IPS-15b (cell line): ENCODE measurements around the gene TRABD2A.
"Not testable (repeated sequence)": the region's sequence is repeated elsewhere in the genome, so short reads cannot be mapped to it uniquely, and the experiment has no call there.

Experiments
- H3K27me3 ChIP-seq: one replicate; pipeline ENCODE4 v1.6.1; 2013; ENCODE audit warnings: low read length; ENCODE audit not compliant: control insufficient read depth, insufficient read depth
- H3K36me3 ChIP-seq: one replicate; pipeline ENCODE4 v1.6.1; 2013; ENCODE audit warnings: low read length; ENCODE audit not compliant: control insufficient read depth, insufficient read depth
- H3K4me1 ChIP-seq: one replicate; pipeline ENCODE4 v1.6.1; 2013; ENCODE audit warnings: mild to moderate bottlenecking, low read length; ENCODE audit not compliant: control insufficient read depth, insufficient read depth
- H3K4me3 ChIP-seq: one replicate; pipeline ENCODE4 v1.5.1; 2013; ENCODE audit warnings: low read depth, low read length
- H3K9ac ChIP-seq: one replicate; pipeline ENCODE4 v1.6.1; 2013; ENCODE audit warnings: low read depth, mild to moderate bottlenecking, low read length
- H3K9me3 ChIP-seq: one replicate; pipeline ENCODE4 v1.6.1; 2013; ENCODE audit warnings: mild to moderate bottlenecking, low read length; ENCODE audit not compliant: control insufficient read depth, insufficient read depth

TRABD2A gene

GRCh38 chr2:84884449-84884848 lies 3.6 kb upstream of the TRABD2A start:
- no peak overlapping the region for H3K9ac ChIP-seq
- H3K4me3 ChIP-seq: no peak overlapping the region
- H3K27me3 ChIP-seq: peaks cover 50% of the 10 kb centered on the region
- H3K36me3 ChIP-seq: no peaks in the 10 kb centered on the region
- H3K4me1 ChIP-seq: no peaks in the 10 kb centered on the region
- H3K9me3 ChIP-seq: no peaks in the 10 kb centered on the region

- no peaks in the 10 kb centered on the region for H3K4me1 ChIP-seq
- peaks cover 65% of the 10 kb centered on the region for H3K27me3 ChIP-seq
These were observed 2.1 kb upstream of the TRABD2A start for GRCh38 chr2:84882775-84883550.

GRCh38 chr2:84882414-84882738 lies 1.5 kb upstream of the TRABD2A start:
- Histone ChIP-seq H3K4me3 (peak overlapping the region; percentile 83), H3K36me3 (no peaks in the 10 kb centered on the region), H3K9me3 (no peaks in the 10 kb centered on the region), H3K27me3 (peaks cover 71% of the 10 kb centered on the region), H3K4me1 (no peaks in the 10 kb centered on the region), H3K9ac (no peak overlapping the region)

More at GRCh38 chr2:84882775-84883550, 2.1 kb upstream of the TRABD2A start:
- Histone ChIP-seq H3K36me3 (no peaks in the 10 kb centered on the region), H3K9me3 (no peaks in the 10 kb centered on the region), H3K4me3 (no peak overlapping the region), H3K9ac (no peak overlapping the region)

GRCh38 chr2:84881581-84882413 lies 913 bp upstream of the TRABD2A start:
- H3K9ac ChIP-seq: no peak overlapping the region
- no peaks in the 10 kb centered on the region for H3K9me3 ChIP-seq
- peaks cover 77% of the 10 kb centered on the region for H3K27me3 ChIP-seq
- peak overlapping the region; percentile 83 for H3K4me3 ChIP-seq
- no peaks in the 10 kb centered on the region for H3K4me1 ChIP-seq
- no peaks in the 10 kb centered on the region for H3K36me3 ChIP-seq

- no peaks in the 10 kb centered on the region for H3K36me3 ChIP-seq
- H3K4me3 ChIP-seq: peak overlapping the region; percentile 83
- no peaks in the 10 kb centered on the region for H3K9me3 ChIP-seq
- H3K9ac ChIP-seq: peak overlapping the region; percentile 85
- no peaks in the 10 kb centered on the region for H3K4me1 ChIP-seq
- H3K27me3 ChIP-seq: peaks cover 85% of the 10 kb centered on the region
These were observed 564 bp downstream of the TRABD2A start for GRCh38 chr2:84880395-84880644.

- Histone ChIP-seq H3K4me1 (no peaks in the 10 kb centered on the region), H3K4me3 (peak overlapping the region; percentile 83), H3K9ac (peak overlapping the region; percentile 85), H3K36me3 (no peaks in the 10 kb centered on the region), H3K27me3 (peaks cover 80% of the 10 kb centered on the region), H3K9me3 (no peaks in the 10 kb centered on the region)
These were observed 1.1 kb downstream of the TRABD2A start for GRCh38 chr2:84879584-84880394.

- H3K9ac ChIP-seq: no peak overlapping the region
- no peaks in the 10 kb centered on the region for H3K36me3 ChIP-seq
- peaks cover 72% of the 10 kb centered on the region for H3K27me3 ChIP-seq
- no peaks in the 10 kb centered on the region for H3K4me1 ChIP-seq
- H3K4me3 ChIP-seq: peak overlapping the region; percentile 83
- no peaks in the 10 kb centered on the region for H3K9me3 ChIP-seq
These were observed 1.8 kb downstream of the TRABD2A start for GRCh38 chr2:84878896-84879583.

- H3K9me3 ChIP-seq: no peaks in the 10 kb centered on the region
- no peaks in the 10 kb centered on the region for H3K36me3 ChIP-seq
- no peak overlapping the region for H3K4me3 ChIP-seq
- H3K9ac ChIP-seq: no peak overlapping the region
- no peaks in the 10 kb centered on the region for H3K4me1 ChIP-seq
- peaks cover 66% of the 10 kb centered on the region for H3K27me3 ChIP-seq
These were observed 2.4 kb downstream of the TRABD2A start for GRCh38 chr2:84878459-84878858.

GRCh38 chr2:84876369-84876768 lies 4.5 kb downstream of the TRABD2A start:
- Histone ChIP-seq H3K4me3 (no peak overlapping the region), H3K9me3 (no peaks in the 10 kb centered on the region), H3K27me3 (peaks cover 53% of the 10 kb centered on the region), H3K36me3 (no peaks in the 10 kb centered on the region), H3K4me1 (no peaks in the 10 kb centered on the region), H3K9ac (no peak overlapping the region)

- peaks cover 50% of the 10 kb centered on the region for H3K27me3 ChIP-seq
These were observed 5.3 kb downstream of the TRABD2A start for GRCh38 chr2:84875619-84876018.

GRCh38 chr2:84875213-84875560 lies 5.7 kb downstream of the TRABD2A start:
- H3K4me1 ChIP-seq: no peaks in the 10 kb centered on the region
- no peak overlapping the region for H3K9ac ChIP-seq
- no peaks in the 10 kb centered on the region for H3K36me3 ChIP-seq
- H3K27me3 ChIP-seq: peaks cover 45% of the 10 kb centered on the region
- no peaks in the 10 kb centered on the region for H3K9me3 ChIP-seq
- H3K4me3 ChIP-seq: no peak overlapping the region

More at GRCh38 chr2:84875619-84876018, 5.3 kb downstream of the TRABD2A start:
- not testable (repeated sequence) for H3K4me3 ChIP-seq, H3K36me3 ChIP-seq, H3K4me1 ChIP-seq, H3K9ac ChIP-seq, H3K9me3 ChIP-seq
